ENCODE results near the gene LRRC47. TPM values are rescaled to one million over a fixed set of nuclear protein-coding genes. Genes with fewer than 3 reads are reported as not detected.

Gene LRRC47
- total and polyA plus RNA-seq, 2 of the 13 experiments (the other 11 are each of a cell fraction or from before 2014, with no cell fraction given), result 18.3 to 52.5 TPM

- TF ChIP-seq ZBTB40 (IDR thresholded peaks at IDR 0.05) (no peak), ZBTB40 (CRISPR knock-in tag; IDR thresholded peaks at IDR 0.05) (no peak), ZNF101 (CRISPR knock-in tag; IDR thresholded peaks at IDR 0.05; ENCODE audit: borderline replicate concordance, low read depth) (no peak), ZMAT3 (CRISPR knock-in tag; conservative IDR thresholded peaks at IDR 0.05) (no peak), ZNF354B (CRISPR knock-in tag; IDR thresholded peaks at IDR 0.05) (no peak), NR2F1 (CRISPR knock-in tag; IDR thresholded peaks at IDR 0.05) (no peak), MEIS2 (CRISPR knock-in tag; IDR thresholded peaks at IDR 0.05) (no peak), POGZ (CRISPR knock-in tag; IDR thresholded peaks at IDR 0.05) (no peak), ZNF451 (CRISPR knock-in tag; IDR thresholded peaks at IDR 0.05) (no peak), NFKB2 (CRISPR knock-in tag; IDR thresholded peaks at IDR 0.05; ENCODE audit: borderline replicate concordance) (no peak), KAT8 (CRISPR knock-in tag; IDR thresholded peaks at IDR 0.05) (no peak), KAT2B (IDR thresholded peaks at IDR 0.05; ENCODE audit: borderline replicate concordance, low read depth, low read length) (no peak), ZNF782 (CRISPR knock-in tag; IDR thresholded peaks at IDR 0.05; ENCODE audit: borderline replicate concordance) (no peak), ISL2 (CRISPR knock-in tag; IDR thresholded peaks at IDR 0.05) (peak; percentile 18; the same call in 1 of the 2 replicates)
- TF ChIP-seq, protein P1, sequence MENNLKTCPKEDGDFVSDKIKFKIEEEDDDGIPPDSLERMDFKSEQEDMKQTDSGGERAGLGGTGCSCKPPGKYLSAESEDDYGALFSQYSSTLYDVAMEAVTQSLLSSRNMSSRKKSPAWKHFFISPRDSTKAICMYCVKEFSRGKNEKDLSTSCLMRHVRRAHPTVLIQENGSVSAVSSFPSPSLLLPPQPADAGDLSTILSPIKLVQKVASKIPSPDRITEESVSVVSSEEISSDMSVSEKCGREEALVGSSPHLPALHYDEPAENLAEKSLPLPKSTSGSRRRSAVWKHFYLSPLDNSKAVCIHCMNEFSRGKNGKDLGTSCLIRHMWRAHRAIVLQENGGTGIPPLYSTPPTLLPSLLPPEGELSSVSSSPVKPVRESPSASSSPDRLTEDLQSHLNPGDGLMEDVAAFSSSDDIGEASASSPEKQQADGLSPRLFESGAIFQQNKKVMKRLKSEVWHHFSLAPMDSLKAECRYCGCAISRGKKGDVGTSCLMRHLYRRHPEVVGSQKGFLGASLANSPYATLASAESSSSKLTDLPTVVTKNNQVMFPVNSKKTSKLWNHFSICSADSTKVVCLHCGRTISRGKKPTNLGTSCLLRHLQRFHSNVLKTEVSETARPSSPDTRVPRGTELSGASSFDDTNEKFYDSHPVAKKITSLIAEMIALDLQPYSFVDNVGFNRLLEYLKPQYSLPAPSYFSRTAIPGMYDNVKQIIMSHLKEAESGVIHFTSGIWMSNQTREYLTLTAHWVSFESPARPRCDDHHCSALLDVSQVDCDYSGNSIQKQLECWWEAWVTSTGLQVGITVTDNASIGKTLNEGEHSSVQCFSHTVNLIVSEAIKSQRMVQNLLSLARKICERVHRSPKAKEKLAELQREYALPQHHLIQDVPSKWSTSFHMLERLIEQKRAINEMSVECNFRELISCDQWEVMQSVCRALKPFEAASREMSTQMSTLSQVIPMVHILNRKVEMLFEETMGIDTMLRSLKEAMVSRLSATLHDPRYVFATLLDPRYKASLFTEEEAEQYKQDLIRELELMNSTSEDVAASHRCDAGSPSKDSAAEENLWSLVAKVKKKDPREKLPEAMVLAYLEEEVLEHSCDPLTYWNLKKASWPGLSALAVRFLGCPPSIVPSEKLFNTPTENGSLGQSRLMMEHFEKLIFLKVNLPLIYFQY (CRISPR knock-in tag; IDR thresholded peaks at IDR 0.05; ENCODE audit: borderline replicate concordance), result no peak; the same call in 1 of the 2 replicates
These were observed 24.9 kb downstream of the LRRC47 start (continued) for GRCh38 chr1:3771108-3772026.
